ENCODE results near the gene THADA. TPM values are rescaled to one million over a fixed set of nuclear protein-coding genes. Genes with fewer than 3 reads are reported as not detected.
"Not testable (repeated sequence)": the region's sequence is repeated elsewhere in the genome, so short reads cannot be mapped to it uniquely, and the experiment has no call there.

THADA gene
- total RNA-seq, 2 donors from 2014 or later = 36.3 to 36.9 TPM

GRCh38 chr2:43611987-43612894, 16.4 kb upstream of the THADA start:
- peak overlapping the region; percentile 5 for H3K27ac Mint-ChIP-seq
- peak; percentile 97 for ATAC-seq (replicated peaks)
- no peaks in the 10 kb centered on the region for H3K36me3 Mint-ChIP-seq (ENCODE audit: low read depth)
- peaks cover 10% of the 10 kb centered on the region for H3K4me1 Mint-ChIP-seq
- no peaks in the 10 kb centered on the region for H3K9me3 Mint-ChIP-seq
- H3K4me3 Mint-ChIP-seq = no peak overlapping the region
- peaks cover 3% of the 10 kb centered on the region for H3K27me3 Mint-ChIP-seq

DNA sequence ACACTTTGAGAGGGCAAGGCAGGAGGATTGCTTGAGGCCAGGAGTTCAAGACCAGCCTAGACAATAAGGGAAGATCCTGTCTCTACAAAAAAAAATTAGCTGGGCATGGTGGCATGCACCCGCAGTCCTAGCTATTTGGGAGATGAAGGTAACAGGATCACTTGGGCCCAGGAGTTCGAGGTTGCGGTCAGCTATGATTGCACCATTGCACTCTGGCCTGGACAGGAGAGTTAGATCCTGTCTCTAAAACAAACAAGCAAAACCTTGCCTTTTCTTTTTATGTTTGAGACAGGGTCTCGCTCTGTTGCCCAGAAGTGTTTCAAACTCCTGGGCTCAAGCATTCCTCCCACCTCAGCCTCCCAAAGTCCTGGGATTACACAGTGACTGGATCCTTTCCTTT, 14.5 kb upstream of the THADA start:
- Mint-ChIP-seq H3K4me3 (no peak overlapping the region), H3K4me1 (peaks cover 10% of the 10 kb centered on the region), H3K27me3 (peaks cover 3% of the 10 kb centered on the region), H3K27ac (no peak overlapping the region), H3K9me3 (no peaks in the 10 kb centered on the region), H3K36me3 (ENCODE audit: low read depth) (no peaks in the 10 kb centered on the region)
- no peak for ATAC-seq (replicated peaks)

DNA sequence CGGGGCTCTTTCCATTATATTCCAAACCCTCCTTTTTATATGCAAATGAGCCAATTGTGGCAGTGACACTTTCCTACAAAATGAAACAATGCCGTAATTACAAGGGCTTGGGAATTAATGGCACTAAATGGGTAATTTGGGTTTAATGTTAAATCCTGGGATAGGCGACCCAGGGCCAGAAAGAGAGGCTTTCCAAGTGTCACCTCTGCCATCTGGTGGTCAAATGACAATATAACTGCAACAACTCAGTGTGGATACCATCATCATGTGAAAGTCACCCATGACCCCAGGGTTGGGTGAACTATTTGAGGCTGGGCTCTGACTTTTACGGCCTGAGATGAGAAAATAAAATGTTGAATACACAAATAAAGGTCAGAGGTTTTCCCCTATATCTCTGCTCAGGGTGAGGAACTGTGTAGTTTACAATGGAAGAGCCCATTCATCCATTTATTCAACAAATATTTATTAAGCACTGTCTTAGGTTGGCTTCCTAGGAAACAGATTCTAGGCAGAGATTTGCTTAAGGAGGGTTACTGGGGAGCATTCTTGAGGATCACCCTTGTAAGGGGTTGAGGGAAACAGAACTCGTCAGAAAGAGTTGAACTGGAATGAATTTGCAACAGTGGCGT, 13.6 kb upstream of the THADA start:
- Mint-ChIP-seq H3K4me1 (peaks cover 15% of the 10 kb centered on the region), H3K9me3 (no peaks in the 10 kb centered on the region), H3K27ac (no peak overlapping the region), H3K36me3 (ENCODE audit: low read depth) (no peaks in the 10 kb centered on the region), H3K4me3 (no peak overlapping the region), H3K27me3 (no peaks in the 10 kb centered on the region)
- peak; percentile 72 for ATAC-seq (replicated peaks)

- Mint-ChIP-seq H3K36me3 (ENCODE audit: low read depth) (no peaks in the 10 kb centered on the region), H3K9me3 (no peaks in the 10 kb centered on the region), H3K4me1 (peaks cover 10% of the 10 kb centered on the region), H3K4me3 (no peak overlapping the region), H3K27ac (no peak overlapping the region), H3K27me3 (no peaks in the 10 kb centered on the region)
- ATAC-seq (replicated peaks) = no peak
Observed at GRCh38 chr2:43605851-43606250, 10.0 kb upstream of the THADA start.

GRCh38 chr2:43605079-43605655, 9.3 kb upstream of the THADA start:
- Mint-ChIP-seq H3K27ac (no peak overlapping the region), H3K36me3 (ENCODE audit: low read depth) (no peaks in the 10 kb centered on the region), H3K4me1 (peaks cover 10% of the 10 kb centered on the region), H3K27me3 (no peaks in the 10 kb centered on the region), H3K9me3 (no peaks in the 10 kb centered on the region), H3K4me3 (no peak overlapping the region)
- peak; percentile 79 for ATAC-seq (replicated peaks)

DNA sequence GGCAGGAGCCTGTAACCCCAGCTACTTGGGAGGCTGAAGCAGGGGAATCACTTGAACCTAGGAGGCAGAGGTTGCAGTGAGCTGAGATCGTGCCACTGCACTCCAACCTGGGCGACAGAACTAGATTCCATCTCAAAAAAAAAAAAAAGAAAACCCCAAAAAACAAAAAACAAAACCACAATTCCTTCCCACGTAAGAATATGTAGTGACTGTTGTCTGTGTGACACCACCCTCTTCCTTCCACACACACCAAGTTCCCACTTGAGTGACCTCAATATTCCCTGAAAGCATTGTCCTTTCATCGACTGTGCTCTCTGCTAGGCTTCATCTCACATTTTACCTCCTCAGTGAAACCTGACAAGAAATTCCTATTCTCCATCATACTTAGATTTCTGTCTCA, 8.8 kb upstream of the THADA start:
- ATAC-seq (replicated peaks) = peak; percentile 44
- no peak overlapping the region for H3K27ac Mint-ChIP-seq
- H3K27me3 Mint-ChIP-seq = no peaks in the 10 kb centered on the region
- no peaks in the 10 kb centered on the region for H3K36me3 Mint-ChIP-seq (ENCODE audit: low read depth)
- peaks cover 10% of the 10 kb centered on the region for H3K4me1 Mint-ChIP-seq
- no peaks in the 10 kb centered on the region for H3K9me3 Mint-ChIP-seq
- no peak overlapping the region for H3K4me3 Mint-ChIP-seq

- not testable (repeated sequence) for H3K27me3 Mint-ChIP-seq; H3K36me3 Mint-ChIP-seq (ENCODE audit: low read depth); H3K4me3 Mint-ChIP-seq; H3K27ac Mint-ChIP-seq; H3K9me3 Mint-ChIP-seq; ATAC-seq (replicated peaks)
- H3K4me1 Mint-ChIP-seq = peaks cover 10% of the 10 kb centered on the region
Observed at GRCh38 chr2:43600596-43600995, 4.8 kb upstream of the THADA start.

GRCh38 chr2:43594875-43595274, 963 bp downstream of the THADA start:
- ATAC-seq (replicated peaks) = no peak
- peak overlapping the region; percentile 97 for H3K4me3 Mint-ChIP-seq
- no peaks in the 10 kb centered on the region for H3K9me3 Mint-ChIP-seq
- peak overlapping the region; percentile 99 for H3K27ac Mint-ChIP-seq
- H3K4me1 Mint-ChIP-seq = peaks cover 21% of the 10 kb centered on the region
- peaks cover 3% of the 10 kb centered on the region for H3K27me3 Mint-ChIP-seq
- H3K36me3 Mint-ChIP-seq (ENCODE audit: low read depth) = peaks cover 41% of the 10 kb centered on the region

DNA sequence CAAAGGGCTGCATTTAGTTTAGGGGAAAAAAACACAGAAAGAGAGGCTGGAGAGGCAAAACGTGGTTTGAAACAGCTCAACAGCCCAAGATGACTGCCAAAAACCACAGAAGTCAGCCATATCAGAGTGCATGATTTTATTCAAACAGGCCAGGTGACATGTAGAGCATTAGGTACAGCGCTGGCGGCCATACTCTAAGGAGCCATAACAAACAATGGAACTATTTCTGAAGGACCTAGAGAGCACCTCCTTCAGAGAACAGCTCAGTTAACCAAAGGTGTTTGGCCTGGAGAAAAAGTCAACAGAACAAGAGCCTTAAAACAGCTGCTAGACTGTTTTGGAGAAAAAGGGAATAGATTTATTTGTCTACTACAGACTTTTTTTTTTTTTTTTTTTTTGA, 2.6 kb downstream of the THADA start:
- peak overlapping the region; percentile 8 for H3K27ac Mint-ChIP-seq
- H3K4me1 Mint-ChIP-seq = peaks cover 21% of the 10 kb centered on the region
- H3K4me3 Mint-ChIP-seq = peak overlapping the region; percentile 32

DNA sequence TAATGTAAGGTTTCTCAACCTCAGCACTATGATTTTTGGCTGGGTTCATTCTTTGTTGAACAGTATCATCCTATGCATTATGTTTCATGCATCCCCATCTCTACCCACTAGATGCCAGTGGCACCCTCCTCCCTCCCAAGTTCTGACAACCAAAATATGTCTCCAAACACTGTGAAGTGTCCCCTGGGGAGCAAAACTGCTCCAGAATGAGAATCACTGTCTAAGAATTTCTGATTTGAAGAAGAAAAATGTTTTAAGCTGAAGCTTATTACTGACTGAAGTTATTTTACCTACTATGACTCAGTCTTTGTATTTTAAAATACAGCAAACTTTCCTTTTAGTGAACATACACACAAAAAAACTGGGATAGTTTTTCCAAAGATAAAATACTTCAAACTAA, 3.4 kb downstream of the THADA start:
- H3K36me3 Mint-ChIP-seq (ENCODE audit: low read depth) = peaks cover 61% of the 10 kb centered on the region
- H3K4me1 Mint-ChIP-seq = peaks cover 23% of the 10 kb centered on the region
- no peaks in the 10 kb centered on the region for H3K9me3 Mint-ChIP-seq
- H3K27ac Mint-ChIP-seq = peak overlapping the region; percentile 8
- H3K27me3 Mint-ChIP-seq = no peaks in the 10 kb centered on the region
- H3K4me3 Mint-ChIP-seq = no peak overlapping the region
- ATAC-seq (replicated peaks) = no peak

More for the DNA sequence above, 2.6 kb downstream of the THADA start:
- Mint-ChIP-seq H3K36me3 (ENCODE audit: low read depth) (peaks cover 53% of the 10 kb centered on the region), H3K9me3 (no peaks in the 10 kb centered on the region), H3K27me3 (peaks cover 3% of the 10 kb centered on the region)
- no peak for ATAC-seq (replicated peaks)

GRCh38 chr2:43585708-43586107, 10.1 kb downstream of the THADA start:
- Mint-ChIP-seq H3K4me3 (no peak overlapping the region), H3K27ac (no peak overlapping the region), H3K27me3 (no peaks in the 10 kb centered on the region), H3K4me1 (peaks cover 11% of the 10 kb centered on the region), H3K36me3 (ENCODE audit: low read depth) (peaks cover 95% of the 10 kb centered on the region), H3K9me3 (no peaks in the 10 kb centered on the region)
- no peak for ATAC-seq (replicated peaks)

- peak; percentile 74 for ATAC-seq (replicated peaks)
- H3K4me3 Mint-ChIP-seq = peak overlapping the region; percentile 51
- peaks cover 94% of the 10 kb centered on the region for H3K36me3 Mint-ChIP-seq (ENCODE audit: low read depth)
- H3K27me3 Mint-ChIP-seq = no peaks in the 10 kb centered on the region
- H3K4me1 Mint-ChIP-seq = peaks cover 16% of the 10 kb centered on the region
- peak overlapping the region; percentile 84 for H3K27ac Mint-ChIP-seq
- H3K9me3 Mint-ChIP-seq = no peaks in the 10 kb centered on the region
Observed at GRCh38 chr2:43579275-43579981, 16.4 kb downstream of the THADA start.

DNA sequence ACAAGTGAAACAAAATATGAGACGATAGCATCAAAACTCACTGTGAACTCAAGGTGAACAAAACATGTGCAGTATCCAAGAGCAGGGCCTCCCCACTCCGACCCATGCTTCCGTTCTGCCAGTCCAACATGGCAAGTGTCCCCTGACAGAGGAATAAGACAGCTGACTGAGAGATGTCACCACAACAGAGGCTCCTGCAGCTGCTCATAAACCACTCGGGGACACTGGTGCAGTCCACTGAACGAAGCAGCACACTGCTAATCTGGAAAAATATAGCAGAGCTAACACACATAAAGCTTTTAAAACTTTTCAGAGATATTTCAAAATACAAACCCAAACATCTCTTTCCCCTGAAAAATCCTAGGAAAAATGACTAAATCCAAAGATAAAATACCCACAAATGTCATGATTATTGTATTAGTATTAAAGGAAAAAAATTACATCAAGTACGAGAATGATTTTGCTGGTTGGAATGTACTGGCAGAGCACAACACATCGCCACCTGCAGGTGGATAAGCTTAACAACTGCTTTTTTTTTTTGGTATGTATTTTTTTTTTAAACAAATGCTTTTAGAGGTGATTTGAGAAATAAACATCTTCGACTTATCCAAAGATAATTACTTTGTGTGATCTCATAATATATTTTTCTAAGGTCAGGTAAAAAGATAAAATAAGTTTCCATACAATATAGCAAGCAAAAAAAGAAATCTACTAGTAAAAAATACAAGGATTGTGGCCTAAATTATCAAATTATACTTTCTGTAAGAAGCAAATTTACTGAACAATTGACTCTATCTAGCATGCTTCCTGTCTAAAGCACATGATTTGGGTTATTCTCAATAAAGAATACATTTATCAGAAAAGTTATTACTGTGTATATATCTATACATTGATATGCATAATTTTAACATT, 18.6 kb downstream of the THADA start:
- Mint-ChIP-seq H3K27ac (no peak overlapping the region), H3K36me3 (ENCODE audit: low read depth) (peaks cover 95% of the 10 kb centered on the region), H3K9me3 (no peaks in the 10 kb centered on the region), H3K27me3 (no peaks in the 10 kb centered on the region), H3K4me3 (peak overlapping the region; percentile 35), H3K4me1 (peaks cover 10% of the 10 kb centered on the region)
- ATAC-seq (replicated peaks) = peak; percentile 37
